ENCODE measurements around the gene STX18. TPM values are rescaled to one million over a fixed set of nuclear protein-coding genes. Genes with fewer than 3 reads are reported as not detected.

Gene STX18
- total and polyA plus RNA-seq, 10 of the 15 experiments (the other 5 are each of a cell fraction or from before 2014, with no cell fraction given), result 8.2 to 46.6 (median 31.1) TPM

GRCh38 chr4:4390046-4390445 lies 151.8 kb downstream of the STX18 start:
- Histone ChIP-seq H3K36me3 (ENCODE audit: control insufficient read depth in 2 of 2, insufficient read depth in 2 of 2, low read length in 1 of 2) (no peaks in the 10 kb centered on the region), H3K9me3 (replicated peaks; ENCODE audit: control insufficient read depth, insufficient read depth, low read length) (no peaks in the 10 kb centered on the region), H2AFZ (ENCODE audit: control insufficient read depth, low read depth, low read length) (no peak overlapping the region), H3K79me2 (ENCODE audit: control insufficient read depth, insufficient read depth, low read length) (no peaks in the 10 kb centered on the region), H4K20me1 (ENCODE audit: control insufficient read depth, insufficient read depth) (no peaks in the 10 kb centered on the region), H3K4me1 (ENCODE audit: control insufficient read depth, insufficient read depth, low read length) (no peaks in the 10 kb centered on the region), H3K27me3 (replicated peaks in 1 of 2; ENCODE audit: control insufficient read depth in 2 of 2, insufficient read depth in 2 of 2, low read length in 1 of 2) (peaks cover 5 to 10% of the 10 kb centered on the region in 2 experiments), H3K4me2 (ENCODE audit: control insufficient read depth, insufficient read depth) (no peak overlapping the region), H3K27ac (ENCODE audit: control insufficient read depth, insufficient read depth) (no peak overlapping the region), H3K9ac (ENCODE audit: control insufficient read depth, insufficient read depth, low read length) (no peak overlapping the region), H3K4me3 (no peak overlapping the region)
- FAIRE-seq (no peak), DNase-seq (ENCODE audit: low read depth, low spot score) (no peak), ATAC-seq (no peak)
- no TSS peak for BruUV-seq (replicated peaks)
- ChIA-PET RAD21 (ENCODE audit: unreplicated experiment) (no interaction called here), CTCF (no interaction called here), POLR2A (no interaction called here), SMC1A (ENCODE audit: uncharacterized antibody, unreplicated experiment) (no interaction called here)
- WGBS (ENCODE audit: insufficient coverage, insufficient replicate concordance, low lambda C conversion rate, missing lambda C conversion rate), result 26% methylated on average over 7 of the region's 7 CpGs
- TF ChIP-seq, protein P1, sequence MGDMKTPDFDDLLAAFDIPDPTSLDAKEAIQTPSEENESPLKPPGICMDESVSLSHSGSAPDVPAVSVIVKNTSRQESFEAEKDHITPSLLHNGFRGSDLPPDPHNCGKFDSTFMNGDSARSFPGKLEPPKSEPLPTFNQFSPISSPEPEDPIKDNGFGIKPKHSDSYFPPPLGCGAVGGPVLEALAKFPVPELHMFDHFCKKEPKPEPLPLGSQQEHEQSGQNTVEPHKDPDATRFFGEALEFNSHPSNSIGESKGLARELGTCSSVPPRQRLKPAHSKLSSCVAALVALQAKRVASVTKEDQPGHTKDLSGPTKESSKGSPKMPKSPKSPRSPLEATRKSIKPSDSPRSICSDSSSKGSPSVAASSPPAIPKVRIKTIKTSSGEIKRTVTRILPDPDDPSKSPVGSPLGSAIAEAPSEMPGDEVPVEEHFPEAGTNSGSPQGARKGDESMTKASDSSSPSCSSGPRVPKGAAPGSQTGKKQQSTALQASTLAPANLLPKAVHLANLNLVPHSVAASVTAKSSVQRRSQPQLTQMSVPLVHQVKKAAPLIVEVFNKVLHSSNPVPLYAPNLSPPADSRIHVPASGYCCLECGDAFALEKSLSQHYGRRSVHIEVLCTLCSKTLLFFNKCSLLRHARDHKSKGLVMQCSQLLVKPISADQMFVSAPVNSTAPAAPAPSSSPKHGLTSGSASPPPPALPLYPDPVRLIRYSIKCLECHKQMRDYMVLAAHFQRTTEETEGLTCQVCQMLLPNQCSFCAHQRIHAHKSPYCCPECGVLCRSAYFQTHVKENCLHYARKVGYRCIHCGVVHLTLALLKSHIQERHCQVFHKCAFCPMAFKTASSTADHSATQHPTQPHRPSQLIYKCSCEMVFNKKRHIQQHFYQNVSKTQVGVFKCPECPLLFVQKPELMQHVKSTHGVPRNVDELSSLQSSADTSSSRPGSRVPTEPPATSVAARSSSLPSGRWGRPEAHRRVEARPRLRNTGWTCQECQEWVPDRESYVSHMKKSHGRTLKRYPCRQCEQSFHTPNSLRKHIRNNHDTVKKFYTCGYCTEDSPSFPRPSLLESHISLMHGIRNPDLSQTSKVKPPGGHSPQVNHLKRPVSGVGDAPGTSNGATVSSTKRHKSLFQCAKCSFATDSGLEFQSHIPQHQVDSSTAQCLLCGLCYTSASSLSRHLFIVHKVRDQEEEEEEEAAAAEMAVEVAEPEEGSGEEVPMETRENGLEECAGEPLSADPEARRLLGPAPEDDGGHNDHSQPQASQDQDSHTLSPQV (IDR thresholded peaks at IDR 0.05), result no peak
- TF ChIP-seq BCLAF1 (IDR thresholded peaks at IDR 0.05), result no peak
- TF ChIP-seq IKZF2 (IDR thresholded peaks at IDR 0.05), result no peak
- in situ Hi-C loops (cut with MboI) (no loop called here), intact Hi-C loops (cut with micrococcal nuclease; ENCODE audit: unreplicated experiment) (no loop called here)
